Measurements from ENCODE around the gene TFEB. TPM values are rescaled to one million over a fixed set of nuclear protein-coding genes. Genes with fewer than 3 reads are reported as not detected.

TFEB gene
- total RNA-seq, 1 donor from 2014 or later, result 6.2 TPM

DNA sequence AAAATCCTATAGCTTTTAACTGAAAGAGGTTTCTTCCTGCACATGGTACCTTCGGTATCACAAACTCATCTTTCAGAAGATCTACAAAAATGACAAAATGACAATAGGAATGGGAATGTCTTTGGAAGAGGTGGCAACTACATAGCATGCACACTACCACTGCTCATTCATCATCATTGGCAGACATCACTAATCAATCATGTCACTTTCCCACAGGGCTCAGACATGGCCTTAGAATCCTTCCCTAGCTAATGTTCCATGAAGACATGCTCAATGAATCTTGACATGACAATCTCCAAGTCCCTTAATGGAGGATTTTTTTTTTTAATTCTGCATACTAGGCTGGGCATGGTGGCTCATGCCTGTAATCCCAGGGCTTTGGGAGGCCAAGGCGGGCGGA lies 15.0 kb upstream of the TFEB start:
- Mint-ChIP-seq H3K27me3 (peaks cover 26% of the 10 kb centered on the region), H3K4me3 (no peak overlapping the region), H3K4me1 (ENCODE audit: unreplicated experiment) (no peaks in the 10 kb centered on the region), H3K27ac (no peak overlapping the region), H3K9me3 (no peaks in the 10 kb centered on the region), H3K36me3 (no peaks in the 10 kb centered on the region)
- DNase-seq (ENCODE audit: extremely low spot score, unreplicated experiment), result no peak
- TF ChIP-seq, protein P1, sequence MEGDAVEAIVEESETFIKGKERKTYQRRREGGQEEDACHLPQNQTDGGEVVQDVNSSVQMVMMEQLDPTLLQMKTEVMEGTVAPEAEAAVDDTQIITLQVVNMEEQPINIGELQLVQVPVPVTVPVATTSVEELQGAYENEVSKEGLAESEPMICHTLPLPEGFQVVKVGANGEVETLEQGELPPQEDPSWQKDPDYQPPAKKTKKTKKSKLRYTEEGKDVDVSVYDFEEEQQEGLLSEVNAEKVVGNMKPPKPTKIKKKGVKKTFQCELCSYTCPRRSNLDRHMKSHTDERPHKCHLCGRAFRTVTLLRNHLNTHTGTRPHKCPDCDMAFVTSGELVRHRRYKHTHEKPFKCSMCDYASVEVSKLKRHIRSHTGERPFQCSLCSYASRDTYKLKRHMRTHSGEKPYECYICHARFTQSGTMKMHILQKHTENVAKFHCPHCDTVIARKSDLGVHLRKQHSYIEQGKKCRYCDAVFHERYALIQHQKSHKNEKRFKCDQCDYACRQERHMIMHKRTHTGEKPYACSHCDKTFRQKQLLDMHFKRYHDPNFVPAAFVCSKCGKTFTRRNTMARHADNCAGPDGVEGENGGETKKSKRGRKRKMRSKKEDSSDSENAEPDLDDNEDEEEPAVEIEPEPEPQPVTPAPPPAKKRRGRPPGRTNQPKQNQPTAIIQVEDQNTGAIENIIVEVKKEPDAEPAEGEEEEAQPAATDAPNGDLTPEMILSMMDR (conservative IDR thresholded peaks at IDR 0.05), result no peak

DNA sequence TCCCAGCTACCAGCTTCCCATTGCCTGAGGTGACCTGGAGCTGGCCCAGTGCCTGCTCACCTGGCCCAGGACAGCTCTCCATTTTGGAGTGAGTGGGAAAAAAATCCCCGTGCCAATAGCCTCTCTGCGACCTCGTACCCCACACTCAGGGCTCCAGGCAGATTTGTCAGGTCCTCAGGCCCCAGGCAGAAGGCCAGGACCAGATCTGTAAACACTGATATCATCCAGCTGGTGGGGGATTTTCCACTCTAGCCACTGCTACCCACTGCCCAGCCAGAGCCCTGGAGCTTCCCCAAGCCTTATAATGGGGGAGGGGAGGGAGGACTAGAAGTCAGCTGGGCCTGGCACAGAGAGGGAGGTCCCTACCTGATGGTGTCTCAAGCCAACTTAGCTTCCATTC lies 13.1 kb upstream of the TFEB start:
- no peaks in the 10 kb centered on the region for H3K4me1 Mint-ChIP-seq (ENCODE audit: unreplicated experiment)
- peaks cover 17% of the 10 kb centered on the region for H3K27me3 Mint-ChIP-seq
- no peaks in the 10 kb centered on the region for H3K9me3 Mint-ChIP-seq

DNA sequence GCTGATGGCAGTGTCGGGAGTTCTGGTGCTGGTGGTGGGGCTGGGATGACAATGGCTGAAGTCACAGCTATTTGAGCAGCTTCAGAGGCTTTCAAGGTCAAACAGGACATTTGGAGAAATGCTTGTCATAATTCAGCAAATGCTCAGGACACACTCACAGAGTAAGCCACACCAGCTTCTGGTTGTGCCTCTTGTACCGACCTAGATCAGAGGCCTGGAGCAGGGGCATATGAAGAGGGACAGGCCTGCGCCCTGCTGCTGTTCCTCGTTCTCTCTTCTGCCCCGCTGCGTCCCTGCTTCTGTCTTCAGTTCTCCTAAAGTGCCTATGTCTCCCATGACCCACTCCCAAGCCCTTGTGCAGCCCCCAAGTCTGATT lies 12.7 kb upstream of the TFEB start:
- Mint-ChIP-seq H3K4me1 (ENCODE audit: unreplicated experiment) (no peaks in the 10 kb centered on the region), H3K4me3 (no peak overlapping the region), H3K36me3 (no peaks in the 10 kb centered on the region), H3K27me3 (peaks cover 16% of the 10 kb centered on the region), H3K27ac (no peak overlapping the region), H3K9me3 (no peaks in the 10 kb centered on the region)
- DNase-seq (ENCODE audit: extremely low spot score, unreplicated experiment), result no peak
- TF ChIP-seq, protein P1 (conservative IDR thresholded peaks at IDR 0.05), result no peak

More for the DNA sequence above, 13.1 kb upstream of the TFEB start:
- TF ChIP-seq, protein P1 (conservative IDR thresholded peaks at IDR 0.05), result no peak
- Mint-ChIP-seq H3K4me3 (no peak overlapping the region), H3K36me3 (no peaks in the 10 kb centered on the region), H3K27ac (no peak overlapping the region)
- no peak for DNase-seq (ENCODE audit: extremely low spot score, unreplicated experiment)

DNA sequence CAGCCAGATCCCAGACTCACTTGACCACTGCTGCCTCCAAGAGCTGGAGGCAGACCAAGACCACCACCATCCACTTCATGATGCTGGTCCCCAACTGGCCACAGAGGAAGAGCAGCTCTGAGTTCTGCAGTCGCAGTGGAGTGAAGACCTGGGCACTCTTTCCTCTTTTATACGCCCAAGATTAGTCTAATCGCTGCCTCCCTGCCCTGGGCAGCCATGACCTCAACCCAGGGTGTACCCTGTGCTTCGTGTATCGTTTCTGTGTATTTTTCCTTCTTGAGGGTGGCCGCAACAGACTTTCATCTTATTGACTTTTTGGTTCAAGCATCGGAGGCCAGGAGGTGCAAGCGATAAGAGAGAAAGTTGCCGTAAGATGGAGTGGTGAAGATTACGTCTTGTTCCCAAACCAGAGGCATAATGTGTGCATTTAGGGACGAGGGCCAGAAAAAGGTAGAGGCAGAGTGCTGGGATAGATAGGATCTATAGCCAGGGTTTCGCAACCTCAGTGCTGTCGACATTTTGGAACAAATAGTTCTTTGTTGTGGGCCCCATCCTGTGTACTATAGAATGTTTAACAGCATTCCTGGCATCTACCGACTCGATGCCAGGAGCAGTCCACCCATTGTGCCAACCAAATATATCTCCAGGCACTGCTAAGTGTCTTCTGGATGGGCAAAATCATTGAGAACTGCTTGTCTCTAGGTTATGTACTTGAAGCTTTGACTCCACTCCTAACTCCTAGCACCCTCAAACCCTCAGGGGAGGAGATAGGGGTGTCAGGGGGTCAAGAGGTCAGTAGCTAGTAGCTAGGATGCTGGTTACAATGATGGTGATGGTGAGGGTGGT lies 12.1 kb upstream of the TFEB start, which contains the start of gene PGC:
Gene PGC, minus strand, starts transcription at position 142 of the 846 bp plus-strand sequence. Its CDS starts 63 bp downstream, at position 79.
- Mint-ChIP-seq H3K27me3 (peaks cover 16% of the 10 kb centered on the region), H3K9me3 (no peaks in the 10 kb centered on the region), H3K4me3 (no peak within 1 kb of the TSS), H3K36me3 (no peaks in the 10 kb centered on the region), H3K4me1 (ENCODE audit: unreplicated experiment) (no peaks in the 10 kb centered on the region), H3K27ac (no peak within 1 kb of the TSS)
- no peak for DNase-seq (ENCODE audit: extremely low spot score, unreplicated experiment)
- TF ChIP-seq, protein P1 (conservative IDR thresholded peaks at IDR 0.05), result no peak

DNA sequence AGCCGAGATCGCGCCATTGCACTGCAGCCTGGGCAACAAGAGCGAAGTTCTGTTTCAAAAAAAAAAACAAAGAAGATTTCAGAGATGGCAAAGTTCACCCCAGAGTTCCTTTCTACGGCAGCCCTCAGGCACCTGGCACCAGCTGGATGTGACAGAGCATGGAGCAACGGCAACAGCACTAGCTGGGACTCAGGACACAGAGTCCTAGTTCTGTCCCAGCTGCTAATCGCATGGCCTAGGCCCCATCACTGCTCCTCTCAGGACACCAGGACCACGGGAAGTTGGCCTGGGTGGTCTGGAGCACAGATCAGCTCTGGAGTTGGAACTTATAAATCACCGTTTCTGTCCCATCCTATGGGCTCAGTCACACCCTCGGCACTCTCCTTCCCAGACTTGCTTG lies 10.7 kb upstream of the TFEB start:
- no peak for DNase-seq (ENCODE audit: extremely low spot score, unreplicated experiment)
- Mint-ChIP-seq H3K36me3 (no peaks in the 10 kb centered on the region), H3K27me3 (peaks cover 17% of the 10 kb centered on the region), H3K4me3 (no peak overlapping the region), H3K27ac (no peak overlapping the region), H3K9me3 (no peaks in the 10 kb centered on the region), H3K4me1 (ENCODE audit: unreplicated experiment) (no peaks in the 10 kb centered on the region)
- TF ChIP-seq, protein P1 (conservative IDR thresholded peaks at IDR 0.05), result no peak

All from type B pancreatic cell (in vitro differentiated cells).